Stimulated activated CD4-positive, alpha-beta T cell treated with anti-CD3 and anti-CD28 coated beads, Interleukin-12 subunit alpha, Interleukin-12 subunit beta, amount 100 ng/mL, for 4 hours (primary cell): Measurements from ENCODE around the gene CCND3.
"Not testable (repeated sequence)": the region's sequence is repeated elsewhere in the genome, so short reads cannot be mapped to it uniquely, and the experiment has no call there.

Experiments
- DNase-seq: peaks from one replicate; pipeline ENCODE4 v3.0.0-alpha.2; 2020

Gene CCND3

DNA sequence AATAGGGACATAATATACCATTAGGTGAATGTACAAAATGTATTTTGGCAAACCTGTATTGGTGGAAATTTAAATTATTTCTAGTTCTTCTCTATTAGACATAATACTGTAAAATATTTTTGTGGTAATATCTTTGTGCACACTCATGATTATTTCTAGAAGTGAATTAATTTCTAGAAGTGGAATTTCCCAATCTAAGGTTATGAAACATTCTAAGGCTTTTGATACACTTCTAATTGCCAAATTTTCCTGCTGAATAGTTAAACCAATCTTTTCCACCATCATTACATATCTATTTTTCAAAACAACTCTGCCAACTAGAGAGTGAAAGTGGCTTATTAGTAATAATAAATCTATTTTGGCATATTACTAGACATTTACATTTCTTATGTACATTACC, 1.8 kb upstream of the CCND3 start:
- no peak for DNase-seq

DNA sequence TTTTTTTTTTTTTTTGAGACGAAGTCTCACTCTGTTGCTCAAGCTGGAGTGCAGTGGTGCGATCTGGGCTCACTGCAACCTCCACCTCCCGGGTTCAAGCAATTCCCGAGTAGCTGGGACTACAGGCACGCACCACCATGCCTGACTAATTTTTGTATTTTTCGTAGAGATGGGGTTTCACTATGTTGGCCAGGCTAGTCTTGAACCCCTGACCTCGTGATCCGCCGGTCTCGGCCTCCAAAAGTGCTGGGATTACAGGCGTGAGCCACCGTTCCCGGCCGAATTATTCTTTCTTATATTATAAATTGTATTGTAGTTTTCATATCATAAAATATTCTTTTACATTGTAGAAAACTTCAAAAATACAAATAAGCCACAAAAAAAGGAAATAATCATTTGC, 1.3 kb upstream of the CCND3 start:
- not testable (repeated sequence) for DNase-seq

DNA sequence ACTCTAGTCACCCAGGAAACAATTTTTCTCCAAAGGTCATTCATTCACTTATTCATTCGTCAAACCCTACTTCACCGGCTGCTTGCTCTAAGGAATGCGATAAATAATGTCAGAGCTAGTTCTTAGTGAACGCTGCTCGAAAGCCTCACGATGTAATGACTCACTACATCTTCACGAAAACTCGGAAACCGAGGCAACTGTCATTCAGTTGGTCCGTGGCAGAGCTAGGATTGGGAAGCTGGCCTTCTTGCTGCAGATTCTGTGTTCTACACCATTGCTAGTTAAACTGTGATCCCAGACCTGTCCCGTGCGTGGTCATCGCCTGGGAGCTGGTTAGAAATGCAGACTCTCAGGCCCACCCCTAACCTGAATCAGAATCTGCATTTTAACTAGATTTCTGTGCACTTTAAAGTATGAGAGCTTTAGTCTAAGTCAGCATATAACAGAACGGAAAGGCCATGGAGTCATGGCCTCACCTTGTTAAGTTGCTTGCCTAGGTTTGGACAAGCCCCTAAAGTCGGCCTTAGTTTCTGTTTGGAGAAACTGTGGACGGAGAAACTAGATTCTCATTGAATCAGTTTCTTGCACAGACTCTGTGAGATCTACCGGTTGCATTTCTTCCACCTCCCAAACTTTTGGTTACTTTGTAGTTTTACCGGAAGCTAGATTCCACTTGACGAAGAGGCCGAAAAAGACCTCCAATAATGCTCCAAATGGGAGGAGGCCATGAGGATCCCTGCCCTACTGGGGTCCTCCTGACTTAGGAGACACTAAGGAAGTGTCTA, 651 bp upstream of the CCND3 start:
- DNase-seq: no peak

DNA sequence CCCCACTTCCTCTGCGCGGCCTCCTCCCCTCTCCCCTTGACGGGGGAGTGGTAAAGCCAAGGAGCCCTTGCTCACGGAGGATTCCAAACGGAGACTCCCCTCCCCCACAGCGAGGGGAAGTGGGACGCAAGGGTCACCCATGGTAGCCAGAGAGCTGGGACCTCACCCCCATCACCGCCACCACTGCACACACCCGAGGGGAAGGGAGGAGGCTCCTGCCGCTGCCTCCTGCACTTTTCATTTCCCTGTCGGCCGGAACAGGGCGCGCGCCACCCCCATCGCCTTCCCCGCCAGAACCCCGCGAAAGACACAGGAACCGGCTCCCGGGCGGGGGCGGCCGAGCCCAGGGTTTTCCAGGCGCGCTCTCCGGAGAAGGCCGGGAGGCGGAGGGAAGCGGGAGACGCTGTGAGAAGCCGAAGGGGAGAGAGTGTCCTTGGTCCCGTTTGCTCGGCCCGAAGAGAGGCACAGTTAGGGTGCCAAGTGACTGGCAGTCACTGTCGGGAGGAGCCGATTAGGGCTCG, 789 bp downstream of the CCND3 start:
- DNase-seq: peak; percentile 58

DNA sequence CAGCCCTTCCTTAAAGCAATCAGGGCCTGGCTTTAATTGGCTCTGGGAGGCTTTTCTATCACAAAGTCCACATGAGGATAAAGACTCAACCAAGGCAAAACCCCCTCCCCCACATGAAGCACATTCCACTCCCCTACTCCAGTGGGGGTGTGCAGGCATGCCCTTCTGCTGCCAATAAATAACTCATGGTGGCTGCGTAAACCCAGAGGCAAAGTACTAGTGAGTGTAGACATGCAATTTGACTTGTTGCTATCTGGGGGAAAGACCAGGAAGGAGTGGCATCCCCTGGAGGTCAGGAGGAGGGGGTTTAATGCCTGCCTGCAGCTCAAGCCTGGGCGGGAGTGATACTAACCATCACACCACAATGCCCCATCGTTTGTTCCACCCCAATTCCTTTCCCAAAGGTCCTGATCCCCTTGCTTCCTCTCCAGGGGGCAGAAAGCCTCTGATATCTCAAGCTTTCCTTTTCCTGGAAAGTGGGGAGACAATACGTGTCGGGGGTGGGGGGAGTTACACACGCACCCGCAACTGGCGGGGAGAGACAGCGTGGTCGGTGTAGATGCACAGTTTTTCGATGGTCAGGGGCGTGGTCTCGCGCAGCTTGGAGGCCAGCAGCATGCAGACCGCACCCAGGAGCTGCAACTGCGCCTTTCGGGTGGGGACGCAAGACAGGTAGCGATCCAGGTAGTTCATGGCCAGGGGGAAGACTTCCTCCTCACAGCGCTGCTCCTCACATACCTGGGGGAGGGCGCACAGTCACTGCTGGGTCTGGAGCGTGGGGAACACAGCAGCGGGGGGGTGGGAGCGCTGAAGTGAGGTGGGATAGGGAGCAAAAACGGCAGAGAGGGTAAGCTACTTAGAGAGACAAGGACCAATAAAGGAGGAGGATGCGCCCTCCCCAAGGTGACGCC, 1.5 kb downstream of the CCND3 start:
- DNase-seq: no peak

DNA sequence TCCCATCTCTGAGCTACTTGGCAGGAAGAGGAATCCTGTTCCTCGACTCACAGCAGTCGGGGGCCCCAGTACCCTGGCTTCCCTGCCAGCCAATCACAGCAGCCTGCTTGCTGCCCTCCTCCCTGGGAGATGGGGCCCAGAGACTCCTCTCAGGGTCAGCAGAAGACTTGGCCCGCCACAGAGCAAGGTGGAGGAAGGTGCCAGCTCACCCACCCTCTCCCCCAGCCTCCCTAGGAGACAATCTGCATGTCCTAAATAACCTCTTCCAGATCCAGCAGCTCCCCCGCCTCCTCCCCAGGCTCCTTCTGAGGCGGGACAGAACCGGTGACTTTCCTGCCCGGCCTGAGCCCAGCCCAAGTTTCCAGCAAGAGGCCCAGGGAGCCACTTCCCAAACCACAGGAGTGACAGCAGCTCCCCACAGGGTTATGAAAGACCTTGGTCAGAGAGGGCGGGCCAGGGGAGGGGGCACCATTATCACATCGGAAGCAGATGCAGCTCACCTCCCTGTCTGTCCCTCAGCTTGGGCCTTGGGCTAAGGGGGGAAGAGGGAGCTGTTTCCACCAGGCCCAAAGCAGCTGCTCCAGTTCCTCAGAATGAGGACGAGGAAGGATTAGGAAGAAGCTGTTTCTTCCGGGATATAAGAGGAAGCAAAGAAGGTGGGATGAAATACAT, 2.3 kb downstream of the CCND3 start:
- DNase-seq: no peak

DNA sequence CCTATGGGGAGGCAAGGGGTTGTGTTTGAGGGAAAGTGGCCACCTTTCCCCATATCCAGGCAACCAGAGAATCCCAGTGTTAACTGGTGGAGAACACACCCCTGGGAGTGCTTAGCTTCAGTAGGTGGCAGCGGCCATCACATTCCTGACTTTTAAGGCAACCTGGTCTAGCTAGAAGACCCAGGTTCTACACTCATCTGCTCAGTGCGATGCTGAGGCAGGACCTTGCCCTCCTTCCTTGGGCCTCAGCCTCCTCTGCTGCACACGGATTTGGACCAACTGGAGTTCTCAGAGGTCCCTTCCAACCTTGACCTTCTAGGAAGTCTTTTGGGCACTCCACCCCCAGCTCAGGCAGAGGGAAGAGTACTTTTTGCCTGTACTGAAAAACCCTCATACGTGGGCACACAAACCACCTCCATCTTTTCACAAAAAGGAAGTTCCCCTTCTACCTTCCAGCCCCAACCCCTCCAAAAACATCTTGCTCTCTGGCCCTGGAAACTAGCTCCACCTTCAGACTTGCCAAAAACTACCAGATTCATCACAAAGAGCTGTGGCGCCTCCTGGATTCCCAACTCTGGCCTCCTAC, 2.9 kb downstream of the CCND3 start:
- no peak for DNase-seq

DNA sequence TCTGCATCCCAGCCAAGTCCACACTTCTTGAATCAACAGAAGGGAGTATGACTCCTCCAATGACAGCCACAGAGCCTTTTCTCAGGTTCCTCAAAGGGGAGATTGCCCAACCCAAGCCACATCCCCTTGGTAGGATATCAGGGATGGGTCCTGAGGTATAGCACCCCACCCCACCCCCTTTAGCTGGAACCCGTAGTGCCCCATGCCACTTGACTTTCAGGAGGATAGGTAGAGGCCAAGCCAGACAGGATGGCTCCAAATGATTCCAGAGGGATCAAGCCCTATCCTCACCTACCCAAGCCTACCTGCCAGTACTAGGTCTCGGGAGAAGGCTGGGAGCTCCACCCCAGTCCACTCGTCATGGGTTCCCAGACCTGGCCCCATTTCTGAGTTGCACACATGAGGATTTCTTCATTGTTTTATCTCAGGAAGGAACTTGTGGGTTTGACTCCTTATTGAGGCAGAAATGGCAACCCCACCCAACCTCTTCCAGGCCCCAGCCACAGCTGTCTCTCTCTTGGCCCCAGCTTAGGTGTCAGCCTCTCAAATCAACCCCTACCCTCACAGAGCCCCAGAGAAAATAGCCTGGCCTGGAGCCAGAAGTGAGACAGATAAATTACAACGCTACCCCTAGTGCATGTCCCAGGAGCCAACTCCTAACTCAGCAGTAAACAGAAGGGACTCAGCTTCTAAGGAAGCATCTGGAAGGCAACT, 3.6 kb downstream of the CCND3 start:
- DNase-seq: no peak

DNA sequence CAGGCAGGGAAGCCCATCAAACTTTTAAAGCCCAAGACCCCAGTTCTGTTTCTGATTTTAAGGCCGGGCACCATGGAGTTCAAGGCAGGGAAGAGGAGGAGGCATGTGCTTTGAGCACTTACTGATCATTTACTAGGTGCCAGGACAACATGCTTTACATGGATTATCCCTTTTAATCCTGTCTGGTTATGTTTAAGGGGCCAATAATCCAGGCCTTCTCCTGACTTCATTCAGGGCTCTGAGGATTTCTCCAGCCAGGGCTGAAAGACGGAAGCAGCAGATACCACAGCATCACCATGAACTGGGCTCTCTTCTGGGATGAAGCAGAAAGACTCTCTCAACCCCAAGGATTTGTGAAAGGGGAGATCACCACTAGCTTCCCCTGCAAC, 4.1 kb downstream of the CCND3 start:
- DNase-seq: no peak

DNA sequence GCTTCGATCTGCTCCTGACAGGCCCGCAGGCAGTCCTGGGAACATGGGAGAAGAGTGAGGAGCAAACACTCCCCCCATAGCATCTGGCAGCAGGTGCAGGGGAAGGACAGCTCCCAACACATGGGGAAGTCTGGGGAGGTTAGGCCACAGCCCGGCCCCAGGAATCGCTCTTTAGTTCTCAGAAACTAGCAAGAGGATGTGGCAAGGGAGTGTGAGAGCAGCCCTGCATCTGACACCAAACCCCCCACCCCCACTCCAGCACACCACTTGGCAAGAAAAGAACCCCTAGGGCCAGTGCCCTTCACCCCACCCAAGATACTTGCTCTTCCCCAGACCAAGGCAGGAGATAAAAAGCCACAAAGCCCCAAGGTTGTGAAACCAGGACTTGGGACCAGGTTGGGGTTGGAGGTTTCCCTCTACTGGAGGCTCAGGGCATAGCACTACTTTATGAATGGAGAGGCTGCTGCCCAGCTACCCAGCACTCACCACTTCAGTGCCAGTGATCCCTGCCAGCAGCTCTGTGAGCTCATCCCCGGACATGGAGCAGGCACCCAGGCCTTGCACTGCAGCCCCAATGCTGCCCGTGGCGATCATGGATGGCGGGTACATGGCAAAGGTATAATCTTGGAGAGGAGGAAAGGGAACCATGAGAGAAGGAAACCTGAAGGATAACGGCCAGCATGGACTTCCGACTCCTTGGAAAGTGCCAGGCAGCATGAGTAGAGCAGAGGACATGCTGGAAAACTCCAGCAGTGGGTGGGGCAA, 5.4 kb downstream of the CCND3 start:
- peak; percentile 48 for DNase-seq

DNA sequence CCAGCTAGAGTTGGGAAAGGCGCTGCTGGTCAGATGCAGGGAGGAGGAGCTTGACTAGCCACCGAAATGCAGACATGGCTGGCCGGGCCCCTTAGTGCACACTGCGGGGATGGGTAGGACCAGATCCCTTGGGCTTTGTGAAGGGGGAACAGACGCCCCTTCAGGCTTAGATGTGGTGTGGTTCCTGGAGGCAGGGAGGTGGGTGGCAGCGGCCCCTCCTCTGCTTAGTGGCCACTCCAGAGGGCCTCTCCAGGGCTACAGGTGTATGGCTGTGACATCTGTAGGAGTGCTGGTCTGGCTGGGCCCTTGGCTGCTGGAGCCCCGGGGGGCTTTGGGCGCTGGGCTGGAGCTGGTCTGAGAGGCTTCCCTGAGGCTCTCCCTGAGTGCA, 5.9 kb downstream of the CCND3 start:
- no peak for DNase-seq

DNA sequence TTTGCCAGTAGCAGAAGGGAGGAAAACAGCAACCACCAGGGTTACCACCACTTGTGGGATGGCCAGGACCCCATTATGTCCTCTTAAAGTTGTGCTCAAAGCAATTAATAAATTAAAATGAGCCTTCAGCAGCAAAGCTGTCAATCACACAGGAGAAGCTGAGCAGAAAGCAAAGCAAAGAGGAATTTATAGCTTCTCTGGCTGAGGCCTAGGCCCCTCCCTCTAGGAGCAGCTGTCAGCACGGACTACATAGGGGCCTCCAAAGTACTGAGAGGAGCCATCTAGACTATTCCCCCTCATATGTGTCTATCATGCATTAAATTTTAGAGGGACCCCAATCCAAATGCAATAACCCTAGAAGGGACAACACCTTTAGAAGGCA, 6.4 kb downstream of the CCND3 start:
- DNase-seq: no peak

DNA sequence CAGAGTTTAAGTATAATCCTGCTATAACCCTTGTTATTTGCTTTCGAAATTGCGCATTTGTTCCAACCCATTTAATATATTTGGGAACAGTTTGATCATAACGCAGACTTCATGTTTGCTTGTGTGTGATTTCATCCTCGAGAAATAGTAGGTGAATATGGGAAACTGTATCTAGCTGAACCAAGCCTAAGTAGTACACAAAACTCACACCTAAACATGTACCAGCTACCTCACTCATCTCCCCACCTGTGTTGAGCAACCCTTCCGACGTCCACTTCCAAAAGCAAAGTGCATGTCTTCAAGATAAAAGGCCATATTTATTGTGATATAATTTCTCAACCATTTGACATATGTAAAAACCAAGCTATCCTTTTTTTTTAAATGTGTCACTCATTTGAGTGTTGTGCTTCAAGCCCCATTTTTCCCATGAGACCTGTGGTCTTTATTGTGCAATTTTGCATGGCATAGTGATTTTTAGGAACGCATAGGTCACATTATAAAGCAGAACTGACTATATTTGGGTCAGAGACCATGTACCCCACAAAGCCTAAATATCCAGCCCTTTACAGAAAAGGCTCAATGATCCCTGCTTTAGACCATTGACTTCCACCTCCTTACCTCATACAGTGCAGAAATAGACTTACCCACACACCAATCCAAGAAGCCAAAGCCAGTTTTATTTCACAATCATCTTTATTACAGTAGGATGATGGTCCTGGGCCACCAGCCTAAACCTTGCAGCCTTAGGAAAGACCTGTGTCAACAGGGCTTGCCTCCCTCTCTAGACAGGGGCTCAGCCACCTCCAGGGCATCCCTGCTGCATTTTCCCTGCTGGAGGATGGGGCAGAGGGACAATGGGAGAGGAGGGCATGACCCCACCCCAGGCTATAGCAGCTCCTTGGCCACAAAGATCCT, 7.1 kb downstream of the CCND3 start:
- DNase-seq: no peak

DNA sequence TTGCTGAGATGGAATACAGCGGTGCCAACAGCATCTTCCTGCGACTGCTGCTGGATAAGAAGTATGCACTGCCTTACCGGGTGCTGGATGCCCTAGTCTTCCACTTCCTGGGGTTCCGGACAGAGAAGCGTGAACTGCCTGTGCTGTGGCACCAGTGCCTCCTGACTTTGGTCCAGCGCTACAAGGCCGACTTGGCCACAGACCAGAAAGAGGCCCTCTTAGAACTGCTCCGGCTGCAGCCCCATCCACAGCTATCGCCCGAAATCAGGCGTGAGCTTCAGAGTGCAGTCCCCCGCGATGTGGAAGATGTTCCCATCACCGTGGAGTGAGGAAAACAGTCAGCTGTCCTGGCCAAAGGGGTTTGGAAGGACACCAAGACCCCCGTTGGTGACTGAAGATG, 9.2 kb downstream of the CCND3 start:
- no peak for DNase-seq

DNA sequence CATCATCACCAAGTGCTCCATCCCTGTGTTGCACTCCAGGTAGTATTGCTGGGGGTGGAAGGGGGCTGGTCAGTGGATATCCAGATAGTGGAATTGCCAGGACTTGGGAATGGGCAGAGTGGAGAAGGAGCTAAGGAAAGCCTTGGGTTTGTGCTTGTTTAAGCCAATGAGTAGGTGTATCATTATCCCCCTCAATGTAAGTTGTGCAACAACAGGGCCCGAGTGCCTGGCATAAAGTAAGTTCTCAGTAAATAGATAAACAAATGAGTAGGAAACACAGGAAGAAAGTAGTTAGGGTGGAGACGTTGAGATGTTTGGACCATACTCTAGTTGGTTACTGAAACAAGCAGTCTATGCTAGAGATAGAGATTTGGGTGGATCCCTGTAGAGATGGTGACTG, 9.8 kb downstream of the CCND3 start:
- no peak for DNase-seq

DNA sequence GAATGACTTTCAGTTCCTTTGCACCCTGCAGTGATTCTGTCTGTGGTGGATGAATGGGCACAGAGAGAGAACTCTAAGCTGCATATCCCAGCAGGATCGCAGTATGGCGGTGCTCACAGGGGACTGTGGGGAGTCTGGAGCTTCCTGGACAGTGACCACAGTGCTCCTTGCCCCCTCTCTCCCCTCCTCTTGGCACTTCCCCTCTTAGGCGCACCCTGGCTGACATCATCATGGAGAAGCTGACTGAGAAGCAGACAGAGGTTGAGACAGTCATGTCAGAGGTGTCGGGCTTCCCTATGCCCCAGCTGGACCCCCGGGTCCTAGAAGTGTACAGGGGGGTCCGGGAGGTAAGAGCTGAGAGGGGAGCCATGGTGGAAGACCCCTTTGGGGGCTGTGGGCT, 11.7 kb downstream of the CCND3 start:
- DNase-seq: no peak

DNA sequence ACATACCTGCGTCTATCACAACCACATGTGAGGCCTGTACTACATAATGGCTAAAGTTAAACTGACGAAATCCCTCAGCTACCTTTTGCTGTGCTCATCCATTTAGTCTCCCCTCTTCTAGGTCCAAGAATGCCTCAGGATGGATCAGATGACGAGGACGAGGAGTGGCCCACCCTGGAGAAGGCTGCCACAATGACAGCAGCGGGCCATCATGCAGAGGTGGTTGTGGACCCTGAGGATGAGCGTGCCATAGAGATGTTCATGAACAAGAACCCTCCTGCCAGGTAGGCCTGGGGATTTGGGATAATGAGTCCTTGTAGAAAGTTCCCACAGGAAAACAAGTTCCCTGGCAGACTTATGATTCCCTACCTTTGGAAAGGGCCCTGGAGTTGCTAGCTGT, 14.4 kb downstream of the CCND3 start:
- DNase-seq: no peak

DNA sequence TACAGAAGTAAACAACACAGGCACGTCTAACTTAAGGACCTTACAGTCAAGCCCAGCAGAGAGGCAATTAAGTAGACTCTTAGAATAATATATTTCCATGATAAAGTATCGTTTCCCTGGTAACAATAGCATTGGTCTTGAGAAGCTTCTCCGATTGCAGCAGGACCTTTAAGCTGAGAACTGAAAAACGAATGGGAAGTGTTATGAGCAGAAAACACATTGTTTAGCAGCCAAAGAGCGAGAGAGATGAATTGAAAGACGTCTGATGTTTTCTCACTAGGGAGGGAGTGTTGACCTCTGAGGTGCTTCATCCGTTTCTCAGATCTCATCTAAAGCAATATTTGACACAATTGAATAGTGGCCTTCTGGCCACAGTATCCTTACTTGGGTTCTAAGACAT, 19.5 kb downstream of the CCND3 start:
- no peak for DNase-seq

DNA sequence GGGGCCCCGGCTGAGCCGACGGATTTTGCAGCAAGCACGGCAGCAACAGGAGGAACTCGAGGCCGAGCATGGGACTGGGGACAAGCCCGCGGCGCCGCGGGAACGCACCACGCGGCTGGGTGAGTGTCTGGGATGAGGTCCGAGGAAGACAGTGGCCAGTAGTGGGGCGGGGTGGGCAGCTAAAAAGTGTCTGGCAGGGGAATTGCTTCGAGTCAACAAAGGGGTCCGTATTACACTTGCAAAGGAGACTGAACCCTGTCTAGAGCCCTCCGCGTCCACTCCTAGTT, 20.0 kb downstream of the CCND3 start:
- DNase-seq: no peak

DNA sequence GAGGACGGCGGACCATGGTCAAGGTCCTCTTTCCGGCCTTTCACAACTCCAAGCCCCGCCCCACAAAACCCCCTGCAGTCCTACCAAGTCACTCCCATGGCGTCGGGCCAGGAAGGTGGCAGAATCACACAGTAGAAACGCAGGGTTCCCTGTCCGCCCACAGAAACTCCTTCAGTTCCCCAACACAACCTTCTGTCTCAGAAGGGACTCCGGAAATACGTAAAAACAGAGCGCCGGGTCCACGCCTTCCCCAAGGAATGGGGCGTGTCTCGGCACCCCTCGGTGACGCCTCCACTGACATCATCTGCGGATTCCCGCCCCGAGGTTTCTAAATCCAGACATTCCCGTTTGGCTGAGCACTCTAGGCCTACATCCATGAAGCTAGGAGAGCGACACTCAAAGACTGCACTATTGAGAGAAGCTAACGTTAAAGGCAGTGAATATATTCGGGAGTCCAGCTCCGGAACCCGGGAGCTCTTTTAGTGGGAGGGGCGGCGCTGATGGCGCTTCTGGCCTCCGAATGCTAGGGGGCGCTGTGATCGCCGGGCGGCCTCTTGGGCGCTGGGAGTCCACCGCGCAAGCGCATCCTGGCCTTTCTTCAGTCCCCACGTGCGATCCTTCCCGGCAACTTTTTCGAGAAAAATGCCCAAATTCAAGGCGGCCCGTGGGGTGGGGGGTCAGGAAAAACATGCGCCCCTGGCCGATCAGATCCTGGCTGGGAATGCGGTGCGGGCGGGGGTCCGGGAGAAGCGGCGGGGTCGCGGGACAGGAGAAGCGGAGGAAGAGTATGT, 20.5 kb downstream of the CCND3 start, which contains the start of the genes BYSL and MED20:
BYSL (plus strand) TSS at position 579 of the 791 bp plus-strand sequence; CDS start at position 643, 64 bp downstream.
MED20 (minus strand) TSS at position 219 of the 791 bp plus-strand sequence; CDS start at position 98, 121 bp downstream.
- peak; percentile 93 for DNase-seq
